Activated CD4-positive, alpha-beta T cell treated with anti-CD3 and anti-CD28 coated beads, Interleukin-2, amount 50 U/mL, for 16 hours (primary cell): ENCODE measurements around the gene MAN2C1.
"Not testable (repeated sequence)": the region's sequence is repeated elsewhere in the genome, so short reads cannot be mapped to it uniquely, and the experiment has no call there.

ENCODE experiments used
- DNase-seq: peaks from one replicate; pipeline ENCODE4 v3.0.0-alpha.2; 2020

The MAN2C1 gene

DNA sequence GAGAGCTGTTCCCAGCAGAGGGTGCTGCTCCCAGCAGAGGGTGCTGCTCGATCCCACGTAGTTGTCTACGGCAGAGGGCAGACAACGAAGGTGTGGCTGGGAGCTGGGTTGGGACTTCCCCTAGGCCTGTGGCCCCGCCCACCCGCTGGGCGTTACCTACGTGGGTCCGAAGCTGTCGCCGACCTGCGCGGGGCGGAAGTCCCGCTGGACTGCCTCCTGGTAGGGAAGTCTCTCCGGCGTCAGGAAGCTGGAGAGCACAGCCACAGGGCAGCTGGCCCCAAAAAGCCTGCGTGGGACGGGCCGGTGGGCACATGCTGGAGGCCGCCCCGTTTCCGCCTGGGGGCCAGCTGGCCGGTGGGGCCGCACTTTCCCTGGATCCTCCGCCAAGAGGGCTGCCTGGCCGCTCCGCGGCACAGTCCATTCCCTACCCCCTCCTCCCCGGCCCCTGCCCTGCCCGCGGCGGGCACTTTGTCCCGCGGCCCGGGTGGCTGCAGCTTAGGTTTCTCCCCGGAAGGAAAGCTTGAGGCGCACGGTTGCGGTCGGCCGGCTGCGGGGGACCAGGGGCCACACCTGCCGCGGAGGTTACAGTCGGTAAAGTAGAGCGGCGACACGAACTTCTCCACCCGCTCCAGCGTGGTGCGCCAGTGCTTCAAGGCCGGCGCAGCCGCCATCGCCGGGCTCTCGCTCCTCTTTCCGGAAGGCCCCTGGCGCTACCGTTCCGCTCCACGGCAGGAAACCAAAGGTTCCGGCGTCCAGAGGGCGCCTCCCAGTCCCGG, at the start of gene MAN2C1:
TSS of gene MAN2C1 (minus strand) at position 695 of the 776 bp plus-strand sequence. CDS start at position 671, 24 bp downstream.
- DNase-seq, result peak; percentile 97

- no peak for DNase-seq
Measured at GRCh38 chr15:75416584-75416983, 48.2 kb upstream of the MAN2C1 start.

- DNase-seq, result peak; percentile 48
Measured at GRCh38 chr15:75410196-75410595, 41.8 kb upstream of the MAN2C1 start.

DNA sequence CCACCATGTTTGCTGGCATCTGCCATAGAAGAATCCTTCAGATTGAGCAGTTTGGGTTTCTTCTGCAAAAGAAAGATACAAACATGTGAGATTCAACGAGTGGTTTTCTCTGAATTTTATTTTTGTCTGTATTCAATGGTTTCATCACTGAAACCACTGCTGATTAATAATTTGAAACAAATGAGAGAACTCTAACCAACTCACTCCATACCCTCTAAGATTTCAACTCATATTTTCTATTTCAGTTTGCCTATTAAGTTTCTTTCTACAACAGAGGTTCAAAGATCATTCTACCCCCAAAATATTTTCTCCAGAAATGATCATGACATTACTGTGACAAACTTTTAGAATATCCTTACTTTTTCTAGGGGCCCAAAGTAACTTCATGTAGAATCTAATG, 38.7 kb upstream of the MAN2C1 start:
- DNase-seq, result peak; percentile 54

- peak; percentile 42 for DNase-seq
Measured at GRCh38 chr15:75403892-75404291, 35.5 kb upstream of the MAN2C1 start.

- DNase-seq, result no peak
Measured at GRCh38 chr15:75397494-75397893, 29.1 kb upstream of the MAN2C1 start.

DNA sequence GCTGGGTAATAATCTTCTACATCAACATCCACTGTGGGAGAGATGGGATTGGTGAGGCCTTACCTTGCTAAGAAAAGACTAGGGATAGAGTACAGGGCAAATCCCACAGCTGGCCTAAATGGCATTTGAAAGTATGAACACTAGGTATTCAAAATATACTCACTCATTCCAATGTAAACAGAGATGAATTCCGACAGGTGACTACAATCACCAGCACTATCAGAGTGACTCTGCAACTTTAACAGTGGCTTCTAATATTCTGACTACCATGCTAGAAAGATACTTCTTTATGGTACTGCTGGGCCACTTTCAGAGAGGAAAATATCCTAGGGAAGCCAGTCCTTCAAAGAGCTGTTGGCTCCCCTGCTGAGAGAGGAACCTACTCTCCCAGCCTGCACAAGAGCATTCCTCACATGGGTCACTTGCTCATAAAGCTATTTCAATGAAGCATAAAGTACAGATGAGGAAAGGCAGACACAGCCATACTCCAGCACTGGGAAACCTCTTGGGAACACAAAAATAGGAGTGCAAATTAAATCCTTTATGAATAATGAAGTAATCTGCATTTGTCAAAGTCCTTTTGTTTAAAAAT, 21.5 kb upstream of the MAN2C1 start:
- DNase-seq, result no peak

DNA sequence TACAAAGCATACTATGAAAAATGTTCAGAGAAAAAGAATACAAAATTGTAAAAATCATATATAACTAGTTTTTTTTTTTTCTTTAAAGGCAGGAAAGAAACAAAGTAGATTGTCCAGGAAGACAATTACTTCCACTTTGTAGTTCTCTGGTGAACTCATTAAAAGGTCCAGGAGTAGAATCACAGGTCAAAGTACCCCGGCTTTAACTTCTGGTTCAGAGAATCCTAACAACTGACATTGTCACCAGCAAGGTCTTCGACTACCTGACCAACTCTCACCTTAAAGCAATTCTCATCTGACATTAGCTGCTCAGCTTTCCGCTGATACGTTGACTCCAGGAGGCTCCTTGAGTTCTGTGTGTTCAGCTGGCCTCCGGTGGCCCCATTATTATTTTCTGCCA, 15.6 kb upstream of the MAN2C1 start:
- DNase-seq, result not testable (repeated sequence)

DNA sequence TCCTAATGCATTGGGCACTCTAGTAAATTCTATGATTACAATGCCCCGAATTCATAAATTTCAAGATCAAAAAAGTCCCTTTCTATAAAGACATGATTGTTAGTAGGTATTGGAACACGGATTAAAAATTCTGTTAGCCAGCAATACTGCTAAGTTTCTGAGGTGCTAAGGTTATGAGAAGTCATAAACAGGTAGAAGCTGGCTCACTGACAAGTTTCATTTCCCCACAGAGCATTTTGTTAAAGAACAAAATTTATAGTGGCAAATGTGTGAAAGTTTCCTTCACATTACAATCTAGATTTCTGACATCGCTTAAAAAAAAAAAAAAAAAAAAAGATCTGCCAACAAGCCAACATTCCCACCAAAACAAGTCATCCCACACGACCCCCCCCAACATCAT, 12.4 kb upstream of the MAN2C1 start:
- no peak for DNase-seq

DNA sequence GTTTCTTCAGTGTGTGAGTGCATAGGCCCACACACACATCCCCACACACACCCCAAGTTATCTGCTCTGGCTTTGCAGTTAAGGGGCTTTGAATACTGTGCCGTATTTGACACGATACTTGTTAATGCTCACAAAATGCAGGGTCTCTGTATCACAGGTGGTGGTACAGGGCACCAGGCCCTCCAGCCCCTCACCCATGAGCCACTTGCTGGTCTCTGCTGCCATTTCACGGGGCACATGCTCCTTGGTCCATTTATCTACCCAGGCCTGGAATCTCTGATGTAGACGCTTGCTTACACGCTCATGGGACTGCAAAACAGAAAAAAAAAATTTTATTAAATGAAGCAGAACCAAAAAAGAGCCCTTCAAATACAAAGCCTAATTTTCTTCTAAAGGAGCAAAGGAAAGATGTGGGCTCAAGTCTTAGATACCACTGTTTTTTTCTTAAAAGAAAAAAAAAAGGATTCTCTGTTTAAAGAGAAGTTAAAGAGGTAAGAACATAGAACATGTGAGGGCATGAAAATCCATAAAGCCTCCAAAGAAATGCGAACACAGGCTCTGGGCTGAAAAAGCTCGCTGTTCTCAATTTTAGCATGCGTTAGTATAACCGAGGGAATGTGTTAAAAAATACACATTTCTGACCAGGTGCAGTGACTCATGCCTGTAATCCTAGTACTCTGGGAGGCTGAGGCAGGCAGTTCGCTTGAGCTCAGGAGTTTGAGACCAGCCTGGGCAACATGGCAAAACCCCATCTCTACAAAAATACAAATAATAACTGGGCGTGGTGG, 3.7 kb upstream of the MAN2C1 start:
- no peak for DNase-seq

DNA sequence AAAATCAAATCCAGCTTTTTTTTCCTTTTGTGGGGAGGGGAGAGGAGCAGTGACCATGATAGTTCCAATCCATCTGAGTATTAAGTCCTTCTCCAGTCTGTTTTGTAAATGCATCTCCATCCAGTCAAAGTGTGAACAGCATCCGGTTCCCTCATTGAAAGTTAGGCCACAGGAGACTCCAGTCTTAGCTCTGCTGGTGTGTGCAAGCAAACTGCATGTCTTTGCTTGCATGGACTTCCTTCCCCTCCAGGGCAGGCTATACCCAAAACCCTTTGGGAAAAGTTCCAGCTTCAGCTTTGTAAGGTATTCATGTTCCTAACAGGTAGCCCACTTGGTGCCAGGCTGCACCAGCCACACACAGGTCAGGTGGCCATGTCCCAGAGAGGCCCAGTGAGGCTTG, 3.1 kb upstream of the MAN2C1 start:
- DNase-seq, result no peak

DNA sequence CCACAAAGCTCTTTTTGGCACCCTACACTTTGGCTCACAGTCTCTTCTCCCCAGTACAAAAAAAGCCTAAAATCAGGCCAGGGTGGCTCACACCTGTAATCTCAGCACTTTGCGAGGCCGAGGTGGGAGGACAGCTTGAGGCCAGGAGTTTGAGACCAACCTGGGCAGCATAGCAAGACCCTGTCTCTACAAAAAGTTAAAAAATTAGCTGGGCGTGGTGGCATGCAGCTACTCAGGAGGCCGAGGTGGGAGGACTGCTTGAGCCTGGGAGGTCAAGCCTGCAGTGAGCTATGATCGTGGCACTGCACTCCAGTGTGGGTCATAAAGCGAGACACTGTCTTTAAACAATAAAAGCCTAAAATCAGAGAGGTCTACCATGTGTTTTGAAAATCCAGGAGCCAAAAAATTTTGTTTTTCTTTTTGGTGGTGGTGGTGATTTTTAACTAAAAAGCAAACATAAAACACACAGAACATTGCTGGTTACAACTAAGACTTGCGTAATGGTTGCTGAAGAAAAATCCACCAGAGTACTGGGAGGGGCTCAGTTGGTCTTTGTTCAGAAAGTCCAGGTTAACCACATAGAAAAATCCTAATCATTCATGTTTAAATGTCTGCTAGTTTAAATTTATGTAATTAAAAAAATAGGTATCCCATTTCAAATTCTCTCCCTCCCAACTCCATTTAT, 1.6 kb upstream of the MAN2C1 start:
- no peak for DNase-seq

- DNase-seq, result no peak
Measured at GRCh38 chr15:75368689-75369239, 357 bp upstream of the MAN2C1 start.

- DNase-seq, result no peak
Measured at GRCh38 chr15:75367406-75367912, 948 bp downstream of the MAN2C1 start.

GRCh38 chr15:75367006-75367405, 1.4 kb downstream of the MAN2C1 start:
- no peak for DNase-seq

- no peak for DNase-seq
Measured at GRCh38 chr15:75366163-75366562, 2.2 kb downstream of the MAN2C1 start.

GRCh38 chr15:75364881-75365280, 3.5 kb downstream of the MAN2C1 start:
- DNase-seq, result no peak

DNA sequence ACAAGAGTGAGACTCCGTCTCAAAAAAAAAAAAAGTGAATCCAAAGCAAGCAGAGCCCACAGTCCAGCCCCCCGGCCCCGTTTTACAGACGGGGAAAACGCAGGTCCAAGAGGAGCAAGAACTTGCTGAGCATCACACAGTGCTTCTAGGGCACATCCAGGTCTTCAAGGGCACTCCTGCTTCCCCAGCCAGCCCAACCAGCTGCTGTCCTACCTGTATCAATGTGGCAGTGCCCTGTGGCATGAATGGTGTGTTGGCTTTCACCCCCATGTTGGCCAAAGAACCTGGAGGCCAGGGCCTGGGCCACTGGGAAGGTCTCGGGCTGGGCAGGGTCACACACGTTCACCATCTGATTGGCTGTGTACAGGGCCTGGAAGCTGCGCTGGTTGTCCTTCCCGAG, 4.6 kb downstream of the MAN2C1 start:
- no peak for DNase-seq

GRCh38 chr15:75362642-75363249, 5.7 kb downstream of the MAN2C1 start:
- no peak for DNase-seq

DNA sequence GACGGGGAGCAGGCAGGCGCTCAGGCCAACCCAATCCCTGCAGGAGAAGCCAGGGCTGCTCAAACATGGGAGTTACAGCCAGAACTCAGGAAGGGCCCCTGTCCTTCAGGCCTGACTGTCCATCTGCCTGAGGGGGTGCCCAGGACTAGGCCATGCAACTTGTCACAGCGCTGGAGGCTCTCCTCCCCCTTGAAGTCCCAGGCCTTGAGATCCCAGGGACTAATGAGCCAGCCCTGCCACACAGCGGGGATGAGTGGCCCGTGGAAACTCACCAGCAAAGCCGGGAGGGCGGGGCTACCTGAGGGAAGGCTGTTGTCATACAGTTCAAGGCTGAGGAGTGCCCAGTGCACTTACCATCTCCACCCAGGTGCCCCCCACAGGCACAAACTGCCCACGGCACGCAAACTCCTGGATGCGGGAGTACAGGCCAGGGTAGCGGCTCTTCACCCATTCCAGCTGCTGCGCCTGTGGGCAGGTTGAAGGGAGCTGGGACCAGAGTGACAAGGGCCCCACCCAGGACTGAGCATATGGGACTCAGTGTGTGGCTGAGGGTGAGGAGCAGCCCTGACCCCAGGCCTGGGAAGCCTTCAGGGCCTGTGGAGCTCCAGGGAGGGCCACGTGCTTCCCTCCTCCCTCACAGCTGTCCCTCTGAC, 6.3 kb downstream of the MAN2C1 start:
- no peak for DNase-seq

GRCh38 chr15:75361361-75361988, 6.9 kb downstream of the MAN2C1 start:
- DNase-seq, result no peak
